Fibroblast of skin of back (primary cell): ENCODE data around the gene RAF1.
"Not testable (repeated sequence)": the region's sequence is repeated elsewhere in the genome, so short reads cannot be mapped to it uniquely, and the experiment has no call there.

Experiments used
- DNase-seq: peaks from one replicate; pipeline ENCODE4 v3.0.0-alpha.2; 2013

The RAF1 gene

DNA sequence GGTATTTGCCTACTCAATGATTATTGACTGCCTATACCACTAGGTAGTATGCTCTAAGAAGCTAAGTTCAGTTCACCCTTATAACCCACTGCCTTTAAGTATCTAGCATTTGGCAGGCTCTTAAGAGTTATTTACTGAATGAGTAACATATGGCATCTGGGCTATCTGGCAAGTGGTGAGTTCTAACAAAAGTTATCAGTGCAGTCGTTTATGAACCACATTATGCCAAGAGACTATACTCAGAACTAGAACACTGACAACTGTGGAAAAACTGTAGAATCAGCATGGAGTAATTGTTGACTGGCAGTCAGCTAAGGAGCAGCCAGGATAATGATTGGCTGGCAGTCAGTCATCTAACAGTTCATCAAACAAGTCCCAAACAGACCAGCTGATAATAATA is 25.8 kb downstream of the RAF1 start:
- DNase-seq = peak; percentile 42

- DNase-seq = no peak
These were observed 30.8 kb downstream of the RAF1 start for GRCh38 chr3:12633108-12633507.

DNA sequence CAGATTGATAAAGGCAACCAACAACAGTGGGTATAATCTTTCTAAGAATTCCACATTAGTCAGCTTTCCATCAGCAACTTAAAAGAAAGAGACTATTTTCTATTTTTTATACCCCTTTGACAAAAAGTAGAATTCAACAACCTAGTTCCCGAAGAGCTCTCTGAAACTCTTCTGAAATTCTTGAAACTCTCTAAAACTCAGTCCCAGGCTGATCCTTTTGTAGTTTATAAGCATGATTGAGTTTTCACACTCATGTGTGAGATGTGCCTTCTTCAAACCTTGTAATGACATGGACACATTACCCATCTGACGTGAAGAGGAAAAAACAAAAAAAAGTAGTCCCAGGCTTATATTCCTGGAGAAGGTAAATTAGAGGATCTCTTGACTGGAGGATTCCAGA is 31.4 kb downstream of the RAF1 start:
- DNase-seq = no peak

DNA sequence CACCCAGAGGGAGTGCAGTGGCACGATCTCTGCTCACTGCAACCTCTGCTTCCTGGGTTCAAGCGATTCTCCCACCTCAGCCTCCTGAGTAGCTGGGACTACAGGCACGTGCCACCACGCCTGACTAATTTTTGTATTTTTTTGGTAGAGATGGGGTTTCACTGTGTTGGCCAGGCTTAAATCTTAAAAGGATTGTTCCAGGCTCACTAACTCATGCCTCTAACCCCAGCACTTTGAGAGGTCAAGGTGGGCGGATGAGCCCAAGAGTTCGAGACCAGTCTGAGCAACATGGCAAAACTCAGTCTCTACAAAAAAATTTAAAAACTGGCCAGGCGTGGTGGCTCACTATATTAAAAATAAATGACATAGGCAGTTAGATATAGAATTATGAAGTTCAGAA is 33.1 kb downstream of the RAF1 start:
- DNase-seq = not testable (repeated sequence)

DNA sequence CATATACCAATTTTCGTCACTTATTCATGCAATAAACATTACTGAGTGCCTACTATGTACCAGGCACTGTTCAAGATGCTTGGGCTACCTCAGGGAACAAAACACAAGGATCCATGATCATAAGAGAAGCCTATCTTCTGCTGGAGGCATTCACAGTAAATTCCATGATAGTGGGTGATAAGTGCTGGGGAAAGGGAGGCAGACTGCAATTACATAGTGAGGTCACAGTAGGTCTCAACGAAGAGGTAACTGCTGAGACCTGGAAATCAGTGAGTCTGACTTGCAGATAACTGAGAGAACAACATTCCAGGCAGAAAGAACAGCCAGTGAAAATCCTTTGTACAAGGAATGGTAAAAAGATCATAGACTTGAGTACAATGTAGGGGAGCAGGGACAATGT is 33.6 kb downstream of the RAF1 start:
- DNase-seq = no peak

GRCh38 chr3:12629560-12629959 is 34.4 kb downstream of the RAF1 start:
- DNase-seq = peak; percentile 44

DNA sequence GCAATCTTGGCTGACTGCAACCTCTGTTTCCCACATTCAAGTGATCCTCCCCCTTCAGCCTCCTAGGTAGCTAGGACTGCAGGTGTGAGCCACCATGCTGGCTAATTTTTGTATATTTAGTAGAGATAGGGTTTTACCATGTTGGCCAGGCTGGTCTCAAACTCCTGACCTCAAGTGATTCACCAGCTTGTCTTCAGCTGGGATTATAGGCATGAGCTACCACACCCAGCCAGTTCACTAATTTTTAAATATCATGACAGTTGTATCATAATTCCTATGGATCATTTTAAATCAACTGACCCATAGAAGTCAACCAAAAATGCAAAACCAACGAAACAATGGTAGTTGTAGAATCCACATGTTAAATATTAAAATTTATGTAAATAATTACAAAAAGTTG is 35.1 kb downstream of the RAF1 start:
- DNase-seq = no peak

GRCh38 chr3:12627370-12627769 is 36.5 kb downstream of the RAF1 start:
- no peak for DNase-seq

GRCh38 chr3:12624964-12625363 is 39.0 kb downstream of the RAF1 start:
- DNase-seq = not testable (repeated sequence)

DNA sequence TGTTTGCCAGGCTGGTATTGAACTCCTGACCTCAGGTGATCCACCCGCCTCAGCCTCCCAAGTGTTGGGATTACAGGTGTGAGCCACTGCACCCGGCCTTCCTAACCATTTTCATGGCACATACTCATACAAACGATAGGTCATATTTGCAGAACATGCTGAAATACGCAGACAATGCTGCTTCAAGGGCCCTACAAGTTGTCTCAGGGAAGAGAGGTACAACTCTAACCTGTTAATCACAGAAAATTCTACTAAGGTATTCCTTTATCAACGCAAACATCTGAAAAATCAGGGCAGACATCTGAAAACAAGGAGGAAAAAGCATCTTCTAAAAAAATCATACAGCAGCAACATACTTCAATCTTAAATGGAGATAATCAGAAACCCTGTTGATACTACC is 39.9 kb downstream of the RAF1 start:
- DNase-seq = no peak

- no peak for DNase-seq
These were observed 41.6 kb downstream of the RAF1 start for GRCh38 chr3:12622335-12622734.

DNA sequence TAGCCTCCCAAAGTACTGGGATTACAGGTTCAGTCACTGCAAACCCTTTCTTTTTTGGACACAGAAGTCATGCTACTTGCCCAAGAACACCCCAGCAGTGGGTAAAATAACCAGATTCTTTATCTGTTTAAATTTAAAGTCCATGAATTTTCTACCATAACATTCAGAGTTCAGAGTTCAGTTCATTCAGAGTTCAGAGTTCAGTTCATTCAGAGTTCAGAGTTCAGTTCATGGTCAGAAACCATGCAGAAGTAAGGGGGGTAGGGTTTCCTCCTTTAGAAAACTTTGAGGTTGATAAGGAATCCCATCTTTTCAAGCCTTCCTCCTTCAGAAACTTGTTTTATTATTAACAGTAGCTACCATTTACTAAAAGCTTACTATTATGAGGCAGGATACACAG is 43.2 kb downstream of the RAF1 start:
- DNase-seq = no peak

GRCh38 chr3:12620305-12620704 is 43.6 kb downstream of the RAF1 start:
- no peak for DNase-seq

GRCh38 chr3:12618426-12618825 is 45.5 kb downstream of the RAF1 start:
- DNase-seq = no peak

- DNase-seq = no peak
These were observed 48.7 kb downstream of the RAF1 start for GRCh38 chr3:12615266-12615665.

- no peak for DNase-seq
These were observed 50.7 kb downstream of the RAF1 start for GRCh38 chr3:12613250-12613649.

DNA sequence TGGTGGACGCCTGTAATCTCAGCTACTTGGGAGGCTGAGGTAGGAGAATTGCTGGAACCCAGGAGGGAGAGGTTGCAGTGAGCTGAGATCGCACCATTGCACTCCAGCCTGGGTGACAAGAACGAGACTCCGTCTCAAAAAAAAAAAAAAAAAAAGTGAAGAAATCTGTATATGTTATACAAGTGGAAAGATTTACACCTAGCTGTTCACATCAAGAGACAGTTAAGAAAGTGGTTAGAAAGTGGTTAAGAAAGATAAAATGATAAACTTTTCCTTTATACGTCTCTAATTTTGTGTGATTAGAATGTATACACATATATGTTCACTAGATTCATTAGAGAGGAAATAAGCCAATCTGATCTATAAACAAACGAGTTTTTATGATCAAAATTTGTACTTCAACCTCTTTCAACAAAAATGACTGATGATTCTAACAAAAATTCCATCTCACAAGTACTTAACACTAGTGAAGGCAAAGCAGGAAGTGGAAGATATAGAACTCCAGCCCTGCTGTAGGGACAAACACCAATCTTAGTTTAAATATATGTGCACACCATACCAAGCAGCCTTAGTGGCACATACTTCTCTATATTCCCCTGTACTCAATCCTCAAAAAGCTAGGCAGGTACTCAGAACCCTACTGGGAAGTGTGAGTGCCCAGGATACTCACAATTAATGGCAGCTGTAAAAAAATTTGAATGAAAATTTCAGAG is 51.2 kb downstream of the RAF1 start:
- DNase-seq = no peak

DNA sequence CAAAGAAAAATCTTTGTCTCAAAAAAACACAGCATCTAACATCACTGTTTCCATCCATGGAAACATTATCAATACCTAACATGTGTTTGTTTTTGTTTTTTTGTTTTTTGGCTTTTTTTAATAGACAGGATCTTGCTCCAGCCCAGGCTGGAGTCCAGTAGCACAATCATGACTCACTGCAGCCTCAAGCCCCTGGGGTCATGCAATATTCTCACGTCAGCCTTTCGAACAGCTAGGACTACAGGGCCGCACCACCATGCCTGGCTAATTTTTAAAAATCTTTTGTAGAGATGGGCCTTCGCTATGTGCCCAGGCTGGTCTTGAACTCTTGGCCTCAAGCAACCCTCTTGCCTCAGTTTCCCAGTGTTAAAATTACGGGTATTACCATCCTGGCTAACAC is 52.8 kb downstream of the RAF1 start:
- no peak for DNase-seq

DNA sequence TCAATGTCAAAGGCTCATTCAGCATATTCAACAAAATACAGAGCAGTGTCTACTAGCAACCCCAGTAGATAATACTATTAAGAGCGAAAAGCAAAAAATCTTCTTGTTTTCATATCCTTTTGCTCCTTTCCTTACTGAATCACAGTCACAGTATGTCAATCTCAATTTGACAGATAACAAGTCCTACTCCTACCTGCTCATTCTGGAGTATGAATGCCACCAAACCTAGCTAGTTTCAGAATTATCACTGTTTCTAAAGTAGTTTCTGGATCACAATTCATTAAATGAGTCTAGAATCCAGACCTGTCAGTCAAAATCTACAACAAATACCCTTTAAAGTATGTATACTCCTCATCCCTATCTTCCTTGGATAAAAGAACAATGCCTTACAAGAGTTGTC is 55.5 kb downstream of the RAF1 start:
- DNase-seq = no peak

- no peak for DNase-seq
These were observed 59.9 kb downstream of the RAF1 start for GRCh38 chr3:12603969-12604368.

- no peak for DNase-seq
These were observed 62.8 kb downstream of the RAF1 start for GRCh38 chr3:12601072-12601471.

DNA sequence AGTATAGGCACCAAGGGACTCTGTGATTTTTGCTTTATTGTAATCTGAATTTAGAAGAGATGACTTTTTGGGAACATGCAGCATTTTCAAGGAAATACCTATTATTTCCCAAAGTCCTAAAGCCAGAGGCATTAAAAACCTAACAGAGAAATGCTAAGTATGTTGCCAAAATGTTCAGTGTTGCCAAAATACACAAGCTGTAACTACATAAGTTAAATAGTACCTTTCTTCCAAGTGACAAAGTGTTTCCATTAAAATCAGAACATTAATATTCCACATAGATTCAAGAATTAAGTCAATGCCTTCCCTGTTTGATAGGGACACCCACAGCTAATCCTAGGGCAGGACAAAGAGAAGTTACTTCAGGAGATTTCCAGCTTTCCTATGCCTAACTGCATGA is 65.0 kb downstream of the RAF1 start:
- DNase-seq = no peak

DNA sequence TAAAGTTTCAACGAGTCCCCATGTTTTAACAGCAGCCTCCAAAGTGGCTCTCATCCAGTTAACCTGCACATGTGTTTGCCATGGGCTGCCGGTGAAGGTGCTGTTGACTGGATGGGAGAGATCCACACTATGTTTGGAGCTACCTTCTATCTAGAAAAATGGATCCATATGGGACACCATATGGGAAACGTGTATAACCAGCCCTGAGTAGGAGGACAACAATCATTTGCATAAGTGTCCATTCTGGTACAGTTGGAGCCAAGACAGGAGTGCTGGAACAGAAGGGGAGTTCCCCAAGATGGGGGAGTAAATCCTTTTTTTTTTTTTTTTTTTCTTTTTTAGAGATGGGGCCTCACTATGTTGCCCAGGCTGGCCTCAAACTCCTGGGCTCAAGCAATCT is 70.4 kb downstream of the RAF1 start:
- DNase-seq = no peak

DNA sequence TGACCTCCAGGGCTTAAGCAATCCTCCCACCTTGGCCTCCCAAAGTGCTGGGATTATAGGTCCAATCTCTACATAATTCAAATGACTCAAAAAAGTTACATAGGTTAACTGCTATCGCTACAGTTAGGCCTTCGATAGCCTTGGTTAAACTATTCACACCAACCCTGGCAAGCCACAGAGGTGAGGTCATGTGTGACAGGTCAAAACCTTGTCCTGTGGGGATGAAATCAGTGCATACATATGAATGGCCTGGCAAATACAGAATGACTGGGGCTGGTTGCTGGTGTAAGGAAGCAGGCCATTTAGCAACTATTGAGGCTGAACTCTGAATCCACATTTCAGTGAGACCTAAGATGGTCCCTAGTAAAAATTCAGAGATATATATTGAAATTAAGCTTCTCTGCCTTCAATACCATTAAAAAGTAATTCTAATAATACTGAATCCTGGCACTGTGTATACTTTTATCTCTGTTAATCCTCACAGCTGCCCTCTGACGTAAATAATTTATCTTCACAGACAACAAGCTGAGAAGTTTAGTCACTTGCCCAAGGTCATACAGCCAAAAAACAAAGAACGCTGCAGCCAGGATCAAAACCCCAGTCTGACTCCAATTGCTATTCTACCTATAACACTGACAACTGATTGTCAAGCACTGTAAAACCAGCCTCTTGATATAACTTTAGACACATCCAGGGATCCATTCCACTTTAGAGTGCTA is 71.8 kb downstream of the RAF1 start:
- no peak for DNase-seq

- no peak for DNase-seq
These were observed 72.5 kb downstream of the RAF1 start for GRCh38 chr3:12591456-12591855.
